Measurements from ENCODE around the gene KLHL35. TPM values are rescaled to one million over a fixed set of nuclear protein-coding genes. Genes with fewer than 3 reads are reported as not detected.

The KLHL35 gene
- polyA plus RNA-seq, 3 donors = 0.33 to 0.45 TPM; not detected in 1

DNA sequence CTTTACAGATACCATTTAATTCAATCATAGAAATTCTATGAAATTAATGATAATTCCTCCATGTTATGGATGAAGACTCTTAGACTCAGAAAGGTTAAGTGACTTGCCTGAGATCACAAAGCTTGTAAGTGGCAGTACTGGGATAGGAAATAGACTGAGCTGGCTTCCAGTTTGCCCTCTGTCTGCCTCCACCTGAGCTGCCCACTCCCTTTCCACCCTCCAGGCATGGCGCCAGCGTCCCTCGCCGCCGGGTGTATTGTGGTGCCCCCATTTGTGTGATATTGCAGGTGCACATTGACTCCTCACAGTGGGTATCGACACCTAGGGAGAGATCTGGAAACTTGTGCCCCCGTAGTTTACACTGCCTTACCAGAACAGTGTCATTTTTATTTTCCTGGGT, 43.1 kb downstream of the KLHL35 start:
- H3K36me3 ChIP-seq (replicated peaks in 1 of 2; ENCODE audit: control insufficient read depth in 1 of 2, insufficient read depth in 2 of 2, low read length in 2 of 2) = no peaks in the 10 kb centered on the region

DNA sequence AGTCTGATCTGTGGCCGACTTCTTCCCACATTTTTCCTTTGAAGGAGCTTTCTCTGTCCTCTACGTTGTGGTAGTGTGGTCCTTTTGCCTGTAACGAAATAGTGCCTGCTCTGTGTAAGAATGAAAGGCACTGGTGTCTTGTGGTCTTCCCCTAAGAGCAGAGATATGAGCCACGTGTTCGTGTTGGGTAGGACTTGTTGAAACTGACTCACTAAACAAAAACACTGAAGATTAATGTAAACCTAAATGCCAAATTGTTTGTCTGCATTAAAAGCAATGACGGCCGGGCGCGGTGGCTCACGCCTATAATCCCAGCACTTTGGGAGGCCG, 43.8 kb downstream of the KLHL35 start:
- Histone ChIP-seq H3K4me1 (ENCODE audit: control insufficient read depth in 1 of 2, insufficient read depth in 2 of 2, low read length in 2 of 2) (peaks cover 11 to 14% of the 10 kb centered on the region in 2 donors), H3K4me3 (replicated peaks in 1 of 3; ENCODE audit: low read depth in 2 of 3, low read length in 3 of 3) (no peak overlapping the region), H2AFZ (ENCODE audit: insufficient read depth, low read depth, low read length, poor library complexity, severe bottlenecking) (no peak overlapping the region), H3K9me3 (replicated peaks in 1 of 2; ENCODE audit: control insufficient read depth in 1 of 2, insufficient read depth in 1 of 2, low read length in 2 of 2) (no peaks in the 10 kb centered on the region), H3K27ac (ENCODE audit: low read depth in 1 of 2, low read length in 2 of 2) (no peak overlapping the region), H4K20me1 (ENCODE audit: insufficient read depth, low read length) (peaks cover 5% of the 10 kb centered on the region), H3K27me3 (ENCODE audit: control insufficient read depth in 2 of 2, insufficient read depth in 2 of 2, low read length in 2 of 2) (no peaks in the 10 kb centered on the region), H3K36me3 (replicated peaks in 1 of 2; ENCODE audit: control insufficient read depth in 1 of 2, insufficient read depth in 2 of 2, low read length in 2 of 2) (no peaks in the 10 kb centered on the region), H3K4me2 (replicated peaks; ENCODE audit: extremely low read depth, low read length, poor library complexity, severe bottlenecking) (no peak overlapping the region), H3K79me2 (ENCODE audit: insufficient read depth, low read length) (no peaks in the 10 kb centered on the region), H3K9ac (ENCODE audit: insufficient read depth, low read length, poor library complexity, severe bottlenecking) (no peak overlapping the region)
- TF ChIP-seq CTCF (IDR thresholded peaks at IDR 0.05) = no peak
- peaks cover 2 to 5% (median 4%) of the 10 kb centered on the region in 3 donors for H3K27me3 Mint-ChIP-seq (ENCODE audit: low read depth in 3 of 3)
- no peak for DNase-seq
- 100% methylated on average over 1 of the region's 11 CpGs for WGBS (ENCODE audit: insufficient coverage)
- H3K36me3 Mint-ChIP-seq = no peaks in the 10 kb centered on the region
- H3K27ac Mint-ChIP-seq = no peak overlapping the region
- H3K9me3 Mint-ChIP-seq = no peaks in the 10 kb centered on the region
- H3K4me3 Mint-ChIP-seq = no peak overlapping the region
- peaks cover 4% of the 10 kb centered on the region for H3K4me1 Mint-ChIP-seq
- intact Hi-C loops (cut with micrococcal nuclease) = loop anchor here (2.0 kb wide), 1 partner anchor 144 kb away; no protein-coding TSS in a partner anchor

More for the DNA sequence above, 43.1 kb downstream of the KLHL35 start:
- TF ChIP-seq CTCF (IDR thresholded peaks at IDR 0.05) = no peak
- no peak overlapping the region for H3K27ac ChIP-seq (ENCODE audit: low read depth in 1 of 2, low read length in 2 of 2)
- H3K4me3 ChIP-seq (replicated peaks in 1 of 3; ENCODE audit: low read depth in 2 of 3, low read length in 3 of 3) = no peak overlapping the region
- no peak overlapping the region for H2AFZ ChIP-seq (ENCODE audit: insufficient read depth, low read depth, low read length, poor library complexity, severe bottlenecking)
- intact Hi-C loops (cut with micrococcal nuclease) = loop anchor here (2.0 kb wide), 1 partner anchor 143 kb away; no protein-coding TSS in a partner anchor
- H3K9me3 ChIP-seq (replicated peaks in 1 of 2; ENCODE audit: control insufficient read depth in 1 of 2, insufficient read depth in 1 of 2, low read length in 2 of 2) = no peaks in the 10 kb centered on the region
- H3K27me3 ChIP-seq (ENCODE audit: control insufficient read depth in 2 of 2, insufficient read depth in 2 of 2, low read length in 2 of 2) = no peaks in the 10 kb centered on the region
- H3K36me3 Mint-ChIP-seq = no peaks in the 10 kb centered on the region
- DNase-seq = no peak
- no peaks in the 10 kb centered on the region for H3K9me3 Mint-ChIP-seq
- no peak overlapping the region for H3K4me2 ChIP-seq (replicated peaks; ENCODE audit: extremely low read depth, low read length, poor library complexity, severe bottlenecking)
- WGBS (ENCODE audit: insufficient coverage) = 98% methylated on average over 6 of the region's 7 CpGs
- peaks cover 5 to 8% of the 10 kb centered on the region in 2 donors for H3K4me1 ChIP-seq (ENCODE audit: control insufficient read depth in 1 of 2, insufficient read depth in 2 of 2, low read length in 2 of 2)
- H3K4me1 Mint-ChIP-seq = no peaks in the 10 kb centered on the region
- H3K9ac ChIP-seq (ENCODE audit: insufficient read depth, low read length, poor library complexity, severe bottlenecking) = no peak overlapping the region
- no peak overlapping the region for H3K27ac Mint-ChIP-seq
- peaks cover 5% of the 10 kb centered on the region for H4K20me1 ChIP-seq (ENCODE audit: insufficient read depth, low read length)
- no peak overlapping the region for H3K4me3 Mint-ChIP-seq
- no peaks in the 10 kb centered on the region for H3K79me2 ChIP-seq (ENCODE audit: insufficient read depth, low read length)
- H3K27me3 Mint-ChIP-seq (ENCODE audit: low read depth in 3 of 3) = peaks cover 2 to 10% (median 5%) of the 10 kb centered on the region in 3 donors

All from CD14-positive monocyte (primary cell).